Calu3 (cell line): ENCODE results near the gene ECHDC3. TPM values are rescaled to one million over a fixed set of nuclear protein-coding genes. Genes with fewer than 3 reads are reported as not detected.

Experiments used
- BruUV-seq: library from RNA; stranded (reverse); fragments of 400-500 nt; replicated peaks from 2 replicates; lab custom pipeline; 2021; lab: Mats Ljungman, UMichigan
- CTCF ChIA-PET: fragments of 300-600 bp; sonication (Branson Sonifier 250); formaldehyde crosslinking; loops from one replicate; lab custom pipeline; 2022; ENCODE audit warnings: antibody characterized with exemption; lab: Charles Lee
- DNase-seq: peaks from one replicate; pipeline ENCODE4 v3.0.0; 2022
- H3K27ac Mint-ChIP-seq: one replicate; pipeline ENCODE4 v1.8.0; 2022; ENCODE audit warnings: mixed read lengths; ENCODE audit not compliant: unreplicated experiment
- H3K27me3 Mint-ChIP-seq: one replicate; pipeline ENCODE4 v1.8.0; 2022; ENCODE audit warnings: mixed read lengths; ENCODE audit not compliant: unreplicated experiment
- H3K36me3 Mint-ChIP-seq: one replicate; pipeline ENCODE4 v1.8.0; 2022; ENCODE audit warnings: mild to moderate bottlenecking, moderate library complexity, mixed read lengths; ENCODE audit not compliant: insufficient read depth, unreplicated experiment
- H3K4me1 Mint-ChIP-seq: one replicate; pipeline ENCODE4 v1.8.0; 2022; ENCODE audit warnings: mild to moderate bottlenecking, low read depth, mixed read lengths; ENCODE audit not compliant: unreplicated experiment
- H3K4me3 Mint-ChIP-seq: one replicate; pipeline ENCODE4 v1.8.0; 2022; ENCODE audit warnings: mild to moderate bottlenecking, low read depth, moderate library complexity, mixed read lengths; ENCODE audit not compliant: unreplicated experiment
- H3K9me3 Mint-ChIP-seq: one replicate; pipeline ENCODE4 v1.8.0; 2022; ENCODE audit warnings: low read depth, mixed read lengths; ENCODE audit not compliant: unreplicated experiment
- CTCF ChIP-seq: fragments of 200-600 bp; IDR thresholded peaks from one replicate; pipeline ENCODE4 v1.8.0; 2022; ENCODE audit warnings: antibody characterized with exemption; ENCODE audit not compliant: unreplicated experiment
- intact Hi-C: fragments of 100-400 bp; cut with micrococcal nuclease; formaldehyde crosslinking; loops from one replicate; pipeline ENCODE4 v1.10.0; 2022; ENCODE audit not compliant: unreplicated experiment
- total RNA-seq: library from RNA; stranded (reverse); gene quantifications from 2 replicates; pipeline ENCODE4 v1.2.3, GENCODE V29; 2022

ECHDC3 gene
- total RNA-seq, 1 experiment from 2014 or later = 24.7 TPM

- CTCF ChIA-PET = no interaction called here
- H3K4me3 Mint-ChIP-seq = no peak overlapping the region
- no peaks in the 10 kb centered on the region for H3K4me1 Mint-ChIP-seq
- H3K27ac Mint-ChIP-seq = no peak overlapping the region
- intact Hi-C loops = no loop called here
- DNase-seq = no peak
- no TSS peak for BruUV-seq
- no peak for TF ChIP-seq CTCF
- no peaks in the 10 kb centered on the region for H3K36me3 Mint-ChIP-seq
- H3K27me3 Mint-ChIP-seq = no peaks in the 10 kb centered on the region
- H3K9me3 Mint-ChIP-seq = no peaks in the 10 kb centered on the region
Observed at GRCh38 chr10:11772575-11773288, 30.6 kb downstream of the ECHDC3 start.

- no peak for DNase-seq
- no peak for TF ChIP-seq CTCF
- H3K27ac Mint-ChIP-seq = no peak overlapping the region
- no peaks in the 10 kb centered on the region for H3K9me3 Mint-ChIP-seq
- intact Hi-C loops = no loop called here
- no peak overlapping the region for H3K4me3 Mint-ChIP-seq
- CTCF ChIA-PET = no interaction called here
- H3K4me1 Mint-ChIP-seq = no peaks in the 10 kb centered on the region
- no peaks in the 10 kb centered on the region for H3K36me3 Mint-ChIP-seq
- no peaks in the 10 kb centered on the region for H3K27me3 Mint-ChIP-seq
- no TSS peak for BruUV-seq
Observed at GRCh38 chr10:11773761-11774441, 31.7 kb downstream of the ECHDC3 start.

- H3K4me1 Mint-ChIP-seq = no peaks in the 10 kb centered on the region
- CTCF ChIA-PET = interaction anchor here (0.6 kb wide), 1 partner anchor 48 kb away, joined by 4 read pairs; no protein-coding TSS in a partner anchor
- TF ChIP-seq CTCF = no peak
- intact Hi-C loops = no loop called here
- H3K27ac Mint-ChIP-seq = no peak overlapping the region
- no peaks in the 10 kb centered on the region for H3K27me3 Mint-ChIP-seq
- H3K4me3 Mint-ChIP-seq = no peak overlapping the region
- no peaks in the 10 kb centered on the region for H3K9me3 Mint-ChIP-seq
- no peaks in the 10 kb centered on the region for H3K36me3 Mint-ChIP-seq
- no peak for DNase-seq
- no TSS peak for BruUV-seq
Observed at GRCh38 chr10:11775412-11775811, 33.2 kb downstream of the ECHDC3 start.

GRCh38 chr10:11776080-11776479 lies 33.9 kb downstream of the ECHDC3 start:
- CTCF ChIA-PET = no interaction called here
- Mint-ChIP-seq H3K9me3 (no peaks in the 10 kb centered on the region), H3K4me3 (no peak overlapping the region), H3K4me1 (no peaks in the 10 kb centered on the region), H3K27me3 (no peaks in the 10 kb centered on the region), H3K36me3 (no peaks in the 10 kb centered on the region), H3K27ac (no peak overlapping the region)
- no peak for DNase-seq
- BruUV-seq = no TSS peak
- intact Hi-C loops = no loop called here
- TF ChIP-seq CTCF = no peak
